Measurements from ENCODE around the gene ZSWIM6. TPM values are rescaled to one million over a fixed set of nuclear protein-coding genes. Genes with fewer than 3 reads are reported as not detected.

The ZSWIM6 gene
- total RNA-seq, 4 donors from 2014 or later = 1.9 to 4.0 (median 3.0) TPM

- Histone ChIP-seq H3K4me3 (peak overlapping the region; percentile 82 to 100 (median 91)), H3K4me1 (peaks cover 7 to 14% of the 10 kb centered on the region in 2 donors), H3K9me3 (no peaks in the 10 kb centered on the region), H3K27ac (peak overlapping the region; percentile 90 to 94 (median 94)), H3K27me3 (no peaks in the 10 kb centered on the region), H3K36me3 (no peaks in the 10 kb centered on the region)
- peak; percentile 44 to 60 for DNase-seq
- TF ChIP-seq CTCF (IDR thresholded peaks at IDR 0.05 in 4 of 5, conservative IDR thresholded peaks at IDR 0.05 in 1 of 5) (peak; percentile 16 to 67 (median 57)), POLR2A (IDR thresholded peaks at IDR 0.05) (no peak)
- ATAC-seq = peak; percentile 32 to 35
- in situ Hi-C loops (cut with MboI; ENCODE audit: low sequenced_read_pairs in 4 of 4) (loop anchor here in 3 of 4 donors (25.0 kb wide), 2 partner anchors 169 to 394 kb away; partner anchors contain the start of genes SMIM15 (in 2 of the 3), ERCC8 (in 1 of the 3) and NDUFAF2 (in 1 of the 3)), intact Hi-C loops (cut with DNase I; ENCODE audit: low total_unique reads) (loop anchor here (1.0 to 5.0 kb wide), 5 partner anchors 28 to 976 kb away; partner anchors contain the start of genes KIF2A and SMIM15)
Observed at GRCh38 chr5:61330845-61331406, 1.1 kb upstream of the ZSWIM6 start.

- Histone ChIP-seq H3K4me3 (peak overlapping the region; percentile 39 to 85 (median 69)), H3K27me3 (no peaks in the 10 kb centered on the region), H3K4me1 (peaks cover 7 to 14% of the 10 kb centered on the region in 2 donors), H3K9me3 (no peaks in the 10 kb centered on the region), H3K36me3 (no peaks in the 10 kb centered on the region), H3K27ac (peak overlapping the region; percentile 76 to 83 (median 81))
- in situ Hi-C loops (cut with MboI; ENCODE audit: low sequenced_read_pairs in 4 of 4) = loop anchor here in 3 of 4 donors (25.0 kb wide), 2 partner anchors 170 to 395 kb away; partner anchors contain the start of genes SMIM15 (in 2 of the 3), ERCC8 (in 1 of the 3) and NDUFAF2 (in 1 of the 3)
- TF ChIP-seq CTCF (IDR thresholded peaks at IDR 0.05 in 4 of 5, conservative IDR thresholded peaks at IDR 0.05 in 1 of 5) (no peak), POLR2A (IDR thresholded peaks at IDR 0.05) (no peak)
- peak in 1 of 2 donors; percentile 17 for DNase-seq
- intact Hi-C loops (cut with DNase I; ENCODE audit: low total_unique reads) = loop anchor here (2.0 to 5.0 kb wide), 3 partner anchors 292 to 975 kb away; partner anchors contain the start of gene KIF2A
- ATAC-seq = peak; percentile 7 to 16
Observed at GRCh38 chr5:61332358-61332749, 296 bp downstream of the ZSWIM6 start.

GRCh38 chr5:61332851-61333320 lies 828 bp downstream of the ZSWIM6 start:
- in situ Hi-C loops (cut with MboI; ENCODE audit: low sequenced_read_pairs in 4 of 4) (loop anchor here in 3 of 4 donors (25.0 kb wide), 2 partner anchors 171 to 396 kb away; partner anchors contain the start of genes SMIM15 (in 2 of the 3), ERCC8 (in 1 of the 3) and NDUFAF2 (in 1 of the 3)), intact Hi-C loops (cut with DNase I; ENCODE audit: low total_unique reads) (loop anchor here (2.0 to 5.0 kb wide), 3 partner anchors 292 to 974 kb away; partner anchors contain the start of gene KIF2A)
- H3K27me3 ChIP-seq = no peaks in the 10 kb centered on the region
- H3K4me3 ChIP-seq = peak overlapping the region; percentile 85 to 98 (median 94)
- H3K27ac ChIP-seq = peak overlapping the region; percentile 80 to 87 (median 83)
- no peak for ATAC-seq
- TF ChIP-seq POLR2A (IDR thresholded peaks at IDR 0.05) = peak; percentile 10 to 15
- TF ChIP-seq CTCF (IDR thresholded peaks at IDR 0.05 in 4 of 5, conservative IDR thresholded peaks at IDR 0.05 in 1 of 5) = no peak
- no peaks in the 10 kb centered on the region for H3K9me3 ChIP-seq
- peaks cover 7 to 14% of the 10 kb centered on the region in 2 donors for H3K4me1 ChIP-seq
- DNase-seq = peak; percentile 26 to 34
- H3K36me3 ChIP-seq = no peaks in the 10 kb centered on the region

GRCh38 chr5:61333321-61333953 lies 1.4 kb downstream of the ZSWIM6 start:
- DNase-seq (peak; percentile 9 to 30), ATAC-seq (peak; percentile 13)
- Histone ChIP-seq H3K27me3 (no peaks in the 10 kb centered on the region), H3K27ac (peak overlapping the region; percentile 80 to 87 (median 83)), H3K4me3 (peak overlapping the region; percentile 85 to 98 (median 94)), H3K36me3 (no peaks in the 10 kb centered on the region), H3K9me3 (no peaks in the 10 kb centered on the region), H3K4me1 (peaks cover 7 to 14% of the 10 kb centered on the region in 2 donors)
- no peak for TF ChIP-seq POLR2A (IDR thresholded peaks at IDR 0.05)
- TF ChIP-seq CTCF (IDR thresholded peaks at IDR 0.05 in 4 of 5, conservative IDR thresholded peaks at IDR 0.05 in 1 of 5) = no peak
- intact Hi-C loops (cut with DNase I; ENCODE audit: low total_unique reads) = loop anchor here (2.0 to 5.0 kb wide), 3 partner anchors 291 to 974 kb away; partner anchors contain the start of gene KIF2A
- in situ Hi-C loops (cut with MboI; ENCODE audit: low sequenced_read_pairs in 4 of 4) = loop anchor here in 3 of 4 donors (25.0 kb wide), 2 partner anchors 171 to 396 kb away; partner anchors contain the start of genes SMIM15 (in 2 of the 3), ERCC8 (in 1 of the 3) and NDUFAF2 (in 1 of the 3)
